ENCODE results near the gene PGR. TPM values are rescaled to one million over a fixed set of nuclear protein-coding genes. Genes with fewer than 3 reads are reported as not detected.

PGR gene
- total RNA-seq, 8 experiments from 2014 or later: 0.05 to 4.1 (median 0.20) TPM

GRCh38 chr11:101051677-101052076, 77.9 kb downstream of the PGR start:
- 17 to 100% (median 84%) methylated on average over 1 to 2 of the region's 2 CpGs; no CpG with 5 or more reads in 2 of the 10 experiments for WGBS, 10 experiments
- peak in 2 of 8 experiments; percentile 69 to 79 for ATAC-seq (replicated peaks in 6 of 8)
- in situ Hi-C loops (cut with MboI; ENCODE audit: low pct_unique_long_range_greater_than_20kb in 2 of 9, low sequenced_read_pairs in 9 of 9, unreplicated experiment in 9 of 9): no loop called here

GRCh38 chr11:101049813-101050212, 79.8 kb downstream of the PGR start:
- 71 to 100% (median 85%) methylated on average over 1 to 2 of the region's 2 CpGs; no CpG with 5 or more reads in 1 of the 10 experiments for WGBS, 10 experiments
- no peak overlapping the region for H3K4me3 ChIP-seq
- in situ Hi-C loops (cut with MboI; ENCODE audit: low pct_unique_long_range_greater_than_20kb in 2 of 9, low sequenced_read_pairs in 9 of 9, unreplicated experiment in 9 of 9): no loop called here
- ATAC-seq (replicated peaks in 6 of 8): no peak
- H3K4me1 ChIP-seq (replicated peaks in 1 of 2): no peaks in the 10 kb centered on the region
- no peak overlapping the region for H3K27ac ChIP-seq

More at GRCh38 chr11:101051677-101052076, 77.9 kb downstream of the PGR start:
- Histone ChIP-seq H3K4me3 (no peak overlapping the region), H3K27ac (no peak overlapping the region), H3K4me1 (replicated peaks in 1 of 2) (no peaks in the 10 kb centered on the region)

GRCh38 chr11:101049123-101049522, 80.5 kb downstream of the PGR start:
- Histone ChIP-seq H3K27ac (no peak overlapping the region), H3K4me1 (replicated peaks in 1 of 2) (no peaks in the 10 kb centered on the region), H3K4me3 (no peak overlapping the region)
- ATAC-seq (replicated peaks in 6 of 8): peak in 1 of 8 experiments; percentile 81
- in situ Hi-C loops (cut with MboI; ENCODE audit: low pct_unique_long_range_greater_than_20kb in 2 of 9, low sequenced_read_pairs in 9 of 9, unreplicated experiment in 9 of 9): no loop called here
- 7 to 100% (median 72%) methylated on average over 1 to 4 of the region's 4 CpGs; no CpG with 5 or more reads in 1 of the 10 experiments for WGBS, 10 experiments

- Histone ChIP-seq H3K4me1 (replicated peaks in 1 of 2) (no peaks in the 10 kb centered on the region), H3K4me3 (no peak overlapping the region), H3K27ac (no peak overlapping the region)
- in situ Hi-C loops (cut with MboI; ENCODE audit: low pct_unique_long_range_greater_than_20kb in 2 of 9, low sequenced_read_pairs in 9 of 9, unreplicated experiment in 9 of 9): no loop called here
- ATAC-seq (replicated peaks in 6 of 8): no peak
- WGBS, 10 experiments: 73 to 100% (median 89%) methylated on average over 1 to 5 of the region's 5 CpGs
Observed at GRCh38 chr11:101048479-101048878, 81.1 kb downstream of the PGR start.

GRCh38 chr11:101046947-101047346, 82.7 kb downstream of the PGR start:
- no peaks in the 10 kb centered on the region for H3K4me1 ChIP-seq (replicated peaks in 1 of 2)
- WGBS, 10 experiments: 83 to 100% (median 97%) methylated on average over 1 to 2 of the region's 2 CpGs
- no peak for ATAC-seq (replicated peaks in 6 of 8)
- in situ Hi-C loops (cut with MboI; ENCODE audit: low pct_unique_long_range_greater_than_20kb in 2 of 9, low sequenced_read_pairs in 9 of 9, unreplicated experiment in 9 of 9): no loop called here
- no peak overlapping the region for H3K4me3 ChIP-seq
- no peak overlapping the region for H3K27ac ChIP-seq

GRCh38 chr11:101045415-101045814, 84.2 kb downstream of the PGR start:
- WGBS, 10 experiments: 75 to 100% (median 93%) methylated on average over 1 of the region's 1 CpG; no CpG with 5 or more reads in 4 of the 10 experiments
- in situ Hi-C loops (cut with MboI; ENCODE audit: low pct_unique_long_range_greater_than_20kb in 2 of 9, low sequenced_read_pairs in 9 of 9, unreplicated experiment in 9 of 9): no loop called here
- no peak for ATAC-seq (replicated peaks in 6 of 8)

GRCh38 chr11:101043940-101044339, 85.7 kb downstream of the PGR start:
- ATAC-seq (replicated peaks in 6 of 8): no peak
- H3K4me1 ChIP-seq (replicated peaks in 1 of 2): no peaks in the 10 kb centered on the region
- 70 to 90% (median 83%) methylated on average over 1 of the region's 1 CpG; no CpG with 5 or more reads in 6 of the 10 experiments for WGBS, 10 experiments
- in situ Hi-C loops (cut with MboI; ENCODE audit: low pct_unique_long_range_greater_than_20kb in 2 of 9, low sequenced_read_pairs in 9 of 9, unreplicated experiment in 9 of 9): no loop called here
- no peak overlapping the region for H3K27ac ChIP-seq
- H3K4me3 ChIP-seq: no peak overlapping the region

More at GRCh38 chr11:101045415-101045814, 84.2 kb downstream of the PGR start:
- Histone ChIP-seq H3K4me1 (replicated peaks in 1 of 2) (no peaks in the 10 kb centered on the region), H3K27ac (no peak overlapping the region), H3K4me3 (no peak overlapping the region)

GRCh38 chr11:101035872-101036271, 93.7 kb downstream of the PGR start:
- Histone ChIP-seq H3K4me1 (replicated peaks in 1 of 2) (no peaks in the 10 kb centered on the region), H3K4me3 (no peak overlapping the region), H3K27ac (no peak overlapping the region)
- in situ Hi-C loops (cut with MboI; ENCODE audit: low pct_unique_long_range_greater_than_20kb in 2 of 9, low sequenced_read_pairs in 9 of 9, unreplicated experiment in 9 of 9): no loop called here
- no peak for ATAC-seq (replicated peaks in 6 of 8)
- 0 to 83% (median 42%) methylated on average over 1 of the region's 1 CpG; no CpG with 5 or more reads in 2 of the 10 experiments for WGBS, 10 experiments

- Histone ChIP-seq H3K4me1 (replicated peaks in 1 of 2) (no peaks in the 10 kb centered on the region), H3K27ac (no peak overlapping the region), H3K4me3 (no peak overlapping the region)
- in situ Hi-C loops (cut with MboI; ENCODE audit: low pct_unique_long_range_greater_than_20kb in 2 of 9, low sequenced_read_pairs in 9 of 9, unreplicated experiment in 9 of 9): no loop called here
- 0 to 100% (median 69%) methylated on average over 1 to 4 of the region's 4 CpGs for WGBS, 10 experiments
- peak in 4 of 8 experiments; percentile 42 to 93 (median 90) for ATAC-seq (replicated peaks in 6 of 8)
Observed at GRCh38 chr11:101034076-101034475, 95.5 kb downstream of the PGR start.

GRCh38 chr11:101032991-101033390, 96.6 kb downstream of the PGR start:
- Histone ChIP-seq H3K4me3 (no peak overlapping the region), H3K4me1 (replicated peaks in 1 of 2) (no peaks in the 10 kb centered on the region), H3K27ac (no peak overlapping the region)
- in situ Hi-C loops (cut with MboI; ENCODE audit: low pct_unique_long_range_greater_than_20kb in 2 of 9, low sequenced_read_pairs in 9 of 9, unreplicated experiment in 9 of 9): no loop called here
- ATAC-seq (replicated peaks in 6 of 8): no peak

GRCh38 chr11:101031713-101032112, 97.9 kb downstream of the PGR start:
- in situ Hi-C loops (cut with MboI; ENCODE audit: low pct_unique_long_range_greater_than_20kb in 2 of 9, low sequenced_read_pairs in 9 of 9, unreplicated experiment in 9 of 9): no loop called here
- Histone ChIP-seq H3K27ac (no peak overlapping the region), H3K4me3 (no peak overlapping the region), H3K4me1 (replicated peaks in 1 of 2) (no peaks in the 10 kb centered on the region)
- WGBS, 10 experiments: 10 to 93% (median 82%) methylated on average over 1 to 3 of the region's 3 CpGs; no CpG with 5 or more reads in 3 of the 10 experiments
- no peak for ATAC-seq (replicated peaks in 6 of 8)

- no peaks in the 10 kb centered on the region for H3K4me1 ChIP-seq (replicated peaks in 1 of 2)
- no peak overlapping the region for H3K27ac ChIP-seq
- 0 to 100% (median 63%) methylated on average over 1 of the region's 1 CpG; no CpG with 5 or more reads in 5 of the 10 experiments for WGBS, 10 experiments
- H3K4me3 ChIP-seq: no peak overlapping the region
- ATAC-seq (replicated peaks in 6 of 8): no peak
- in situ Hi-C loops (cut with MboI; ENCODE audit: low pct_unique_long_range_greater_than_20kb in 2 of 9, low sequenced_read_pairs in 9 of 9, unreplicated experiment in 9 of 9): no loop called here
Observed at GRCh38 chr11:101030692-101031091, 98.9 kb downstream of the PGR start.

GRCh38 chr11:101030015-101030414, 99.6 kb downstream of the PGR start:
- Histone ChIP-seq H3K27ac (no peak overlapping the region), H3K4me1 (replicated peaks in 1 of 2) (no peaks in the 10 kb centered on the region)
- in situ Hi-C loops (cut with MboI; ENCODE audit: low pct_unique_long_range_greater_than_20kb in 2 of 9, low sequenced_read_pairs in 9 of 9, unreplicated experiment in 9 of 9): no loop called here

GRCh38 chr11:101028644-101029043, 101.0 kb downstream of the PGR start:
- Histone ChIP-seq H3K4me1 (replicated peaks in 1 of 2) (no peaks in the 10 kb centered on the region), H3K27ac (no peak overlapping the region), H3K4me3 (no peak overlapping the region)
- peak in 2 of 8 experiments; percentile 56 to 68 for ATAC-seq (replicated peaks in 6 of 8)
- in situ Hi-C loops (cut with MboI; ENCODE audit: low pct_unique_long_range_greater_than_20kb in 2 of 9, low sequenced_read_pairs in 9 of 9, unreplicated experiment in 9 of 9): no loop called here
- WGBS, 10 experiments: 0 to 83% (median 33%) methylated on average over 1 of the region's 1 CpG; no CpG with 5 or more reads in 5 of the 10 experiments

More at GRCh38 chr11:101030015-101030414, 99.6 kb downstream of the PGR start:
- no peak overlapping the region for H3K4me3 ChIP-seq
- 21 to 95% (median 60%) methylated on average over 1 to 3 of the region's 3 CpGs; no CpG with 5 or more reads in 1 of the 10 experiments for WGBS, 10 experiments
- no peak for ATAC-seq (replicated peaks in 6 of 8)
